B cell (primary cell): ENCODE measurements around the gene RBM25. TPM values are rescaled to one million over a fixed set of nuclear protein-coding genes. Genes with fewer than 3 reads are reported as not detected.
"Not testable (repeated sequence)": the region's sequence is repeated elsewhere in the genome, so short reads cannot be mapped to it uniquely, and the experiment has no call there.

Experiments
- ATAC-seq: fragments of 200-7000 bp; cut with Tn5 transposase; one replicate; pipeline ENCODE4 v1.10.0; 2021; ENCODE audit warnings: low read depth, mild to moderate bottlenecking, moderate number of reproducible peaks, moderate library complexity
- CTCF ChIA-PET: fragments of 350-600 bp; sonication (Branson Sonifier 250); formaldehyde crosslinking; loops from one replicate; lab custom pipeline; 2021; ENCODE audit warnings: antibody characterized with exemption, inconsistent platforms; lab: Charles Lee
- POLR2A ChIA-PET: fragments of 350-600 bp; sonication (Branson Sonifier 250); formaldehyde crosslinking; loops from one replicate; lab custom pipeline; 2021; ENCODE audit warnings: antibody characterized with exemption; lab: Charles Lee
- DNase-seq: peaks from one replicate; pipeline ENCODE4 v3.0.0; 2013
- H2AFZ ChIP-seq: 2 replicates; pipeline ENCODE4 v1.6.1; 2012; ENCODE audit warnings: mild to moderate bottlenecking, low read depth, low read length; ENCODE audit not compliant: insufficient read depth, poor library complexity, severe bottlenecking
- H3K27ac ChIP-seq, 2 donors: 1 replicate in 1 of 2; 2 replicates in 1 of 2; pipeline ENCODE4 v1.5.1; 2012 to 2013; ENCODE audit warnings: low read length in 2 of 2, mild to moderate bottlenecking in 2 of 2, moderate library complexity in 1 of 2
- H3K27me3 ChIP-seq, 4 experiments: fragments of 200-600 bp in 1 of 4; sonication (generic) in 1 of 4; replicated peaks in 1 of 4; 1 replicate in 2 of 4; 2 replicates in 2 of 4; pipeline versions ENCODE4 v1.6.1 to v1.7.0; 2013 to 2016; ENCODE audit warnings: low read length in 3 of 4, mild to moderate bottlenecking in 2 of 4, mixed read lengths in 1 of 4, moderate library complexity in 1 of 4; ENCODE audit not compliant: insufficient read depth in 4 of 4, control insufficient read depth in 3 of 4; ENCODE audit errors: control extremely low read depth in 1 of 4
- H3K36me3 ChIP-seq, 2 experiments: replicated peaks in 1 of 2; 1 replicate in 1 of 2; 2 replicates in 1 of 2; pipeline versions ENCODE4 v1.6.1 to v1.7.1; 2013; ENCODE audit warnings: low read length in 1 of 2; ENCODE audit not compliant: insufficient read depth in 2 of 2, control insufficient read depth in 1 of 2; ENCODE audit errors: control extremely low read depth in 1 of 2, extremely low read depth in 1 of 2
- H3K4me1 ChIP-seq, 2 donors: fragments of 200-600 bp in 1 of 2; sonication (generic) in 1 of 2; 1 replicate in 1 of 2; 2 replicates in 1 of 2; pipeline versions ENCODE4 v1.5.1 to v1.6.1; 2013 to 2017; ENCODE audit warnings: low read length in 2 of 2; ENCODE audit not compliant: control insufficient read depth in 2 of 2, insufficient read depth in 2 of 2
- H3K4me2 ChIP-seq: replicated peaks from 2 replicates; pipeline ENCODE3; 2012; ENCODE audit warnings: mild to moderate bottlenecking, low read depth, low read length; ENCODE audit not compliant: poor library complexity, severe bottlenecking
- H3K4me3 ChIP-seq, 5 experiments: fragments of 200-600 bp in 1 of 5; sonication (generic) in 1 of 5; 1 replicate in 3 of 5; 2 replicates in 2 of 5; pipeline versions ENCODE4 v1.5.1 to v1.7.0; 2011 to 2016; ENCODE audit warnings: low read length in 4 of 5, mild to moderate bottlenecking in 4 of 5, low read depth in 2 of 5, control low read depth in 1 of 5, moderate library complexity in 1 of 5; ENCODE audit not compliant: insufficient read depth in 1 of 5; ENCODE audit errors: control extremely low read depth in 1 of 5, extremely low read depth in 1 of 5
- H3K79me2 ChIP-seq: fragments of 200-600 bp; sonication (generic); one replicate; pipeline ENCODE4 v1.6.0; 2016; ENCODE audit warnings: low read length; ENCODE audit not compliant: control insufficient read depth, insufficient read depth
- H3K9ac ChIP-seq: fragments of 200-600 bp; sonication (generic); 2 replicates; pipeline ENCODE4 v1.6.1; 2017; ENCODE audit warnings: mild to moderate bottlenecking, low read length, moderate library complexity
- H3K9me3 ChIP-seq, 3 donors: one replicate each; pipeline versions ENCODE4 v1.6.1 to v1.7.1; 2013; ENCODE audit warnings: low read length in 2 of 3; ENCODE audit not compliant: control insufficient read depth in 2 of 3, insufficient read depth in 1 of 3; ENCODE audit errors: control extremely low read depth in 1 of 3
- H4K20me1 ChIP-seq: 2 replicates; pipeline ENCODE4 v1.6.0; 2012; ENCODE audit warnings: mild to moderate bottlenecking, low read length; ENCODE audit not compliant: insufficient read depth, control insufficient read depth, poor library complexity, severe bottlenecking
- H3K27ac Mint-ChIP-seq: one replicate; pipeline ENCODE4 v1.8.0; 2021; ENCODE audit warnings: mixed read lengths
- H3K27me3 Mint-ChIP-seq: one replicate; pipeline ENCODE4 v1.8.0; 2021; ENCODE audit warnings: mixed read lengths
- H3K4me1 Mint-ChIP-seq: one replicate; pipeline ENCODE4 v1.8.0; 2021; ENCODE audit warnings: mixed read lengths
- H3K4me3 Mint-ChIP-seq: one replicate; pipeline ENCODE4 v1.8.0; 2021; ENCODE audit warnings: mixed read lengths
- H3K9me3 Mint-ChIP-seq: one replicate; pipeline ENCODE4 v1.8.0; 2022; ENCODE audit warnings: mixed read lengths; ENCODE audit not compliant: insufficient read depth
- EZH2 ChIP-seq: IDR thresholded peaks from 2 replicates; pipeline ENCODE4 v1.6.1; 2012; ENCODE audit warnings: borderline replicate concordance, low read depth, mild to moderate bottlenecking, moderate library complexity, low read length; ENCODE audit not compliant: insufficient read depth, poor library complexity, severe bottlenecking
- WGBS: methylation state at CpG from one replicate; pipeline ENCODE4 v1.1.5; 2013; ENCODE audit warnings: missing lambda C conversion rate; ENCODE audit not compliant: insufficient coverage; 5-methylcytosine and 5-hydroxymethylcytosine counted together
- intact Hi-C: fragments of 100-400 bp; cut with micrococcal nuclease; formaldehyde crosslinking; loops from one replicate; pipeline ENCODE4 v1.10.0; 2022
- polyA minus RNA-seq: library from RNA; depleted of rRNA, polyadenylated mRNA; stranded (reverse); fragments of >200 nt; gene quantifications from 2 replicates; pipeline ENCODE4 v1.2.3, GENCODE V29; 2012
- polyA plus RNA-seq: library from polyadenylated mRNA; depleted of rRNA; stranded (reverse); fragments of >200 nt; gene quantifications from 2 replicates; pipeline ENCODE4 v1.2.3, GENCODE V29; 2012
- total RNA-seq, 2 donors: library from RNA; stranded (reverse); fragments of 120-200 nt in 1 of 2; gene quantifications; 1 replicate in 1 of 2; 2 replicates in 1 of 2; pipeline versions ENCODE4 v1.2.3 to v1.2.4, GENCODE V29; 2013 to 2022
- TF ChIP-seq, protein P1 (sequence below): fragments of 200-600 bp; IDR thresholded peaks from one replicate; pipeline ENCODE4 v1.8.0; 2022; ENCODE audit warnings: antibody characterized with exemption, mild to moderate bottlenecking

Gene RBM25
- 137 and 151 TPM in 2 replicates for total RNA-seq
- 71.3 TPM for total RNA-seq (2013)
- polyA plus RNA-seq = 20.2 and 47.9 TPM in 2 replicates
- 37.8 and 67.5 TPM in 2 replicates for polyA minus RNA-seq

DNA sequence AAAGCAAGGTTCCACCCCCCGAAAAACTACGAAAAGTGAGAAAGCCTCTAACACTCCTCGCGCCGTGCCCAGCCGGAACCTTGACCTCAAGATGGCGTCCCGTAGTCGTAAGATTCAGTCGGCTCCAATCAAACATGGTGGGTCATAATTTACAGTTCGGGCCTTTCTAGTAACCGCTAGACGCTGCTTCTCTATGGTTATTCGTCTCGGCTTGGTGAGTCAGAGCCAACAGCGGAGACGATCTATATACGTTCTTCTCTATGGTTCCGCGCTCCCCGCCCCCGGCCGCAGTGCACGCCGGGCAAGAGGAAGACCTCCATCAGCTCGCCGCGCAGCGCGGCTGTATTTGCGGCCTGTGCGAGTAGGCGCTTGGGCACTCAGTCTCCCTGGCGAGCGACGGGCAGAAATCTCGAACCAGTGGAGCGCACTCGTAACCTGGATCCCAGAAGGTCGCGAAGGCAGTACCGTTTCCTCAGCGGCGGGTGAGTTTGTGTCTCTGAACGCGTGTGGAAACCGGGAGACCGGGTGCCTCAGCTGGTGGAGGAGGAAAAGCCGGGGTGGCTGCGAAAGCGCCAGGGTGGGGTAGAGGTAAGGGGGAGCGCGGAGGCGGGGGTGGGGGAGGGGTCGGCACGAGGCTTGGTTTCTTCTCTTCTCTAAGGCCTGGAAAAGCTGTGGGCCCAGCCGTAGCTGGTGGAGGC lies at the start of gene RBM25:
RBM25 (plus strand) TSS at position 311 of the 698 bp plus-strand sequence. CDS start 13,108 bp downstream, outside the sequence.
- intact Hi-C loops = loop anchor here (1.0 to 5.0 kb wide), 5 partner anchors 31 to 1704 kb away; partner anchors contain the start of genes DCAF4, NUMB, PSEN1 and YLPM1
- peak within 1 kb of the TSS; percentile 93 for H2AFZ ChIP-seq
- no peaks in the 10 kb centered on the region for H3K9me3 ChIP-seq
- H3K36me3 ChIP-seq = peaks cover 0 to 4% of the 10 kb centered on the region in 2 experiments
- peak; percentile 98 for DNase-seq
- peak within 1 kb of the TSS; percentile 84 to 91 for H3K27ac ChIP-seq
- H3K9ac ChIP-seq = peak within 1 kb of the TSS; percentile 92
- H3K4me1 Mint-ChIP-seq = peaks cover 39% of the 10 kb centered on the region
- ChIA-PET POLR2A (interaction anchor here (0.5 to 2.3 kb wide), 9 partner anchors 14 to 1655 kb away, joined by 3 to 15 read pairs (median 4); partner anchors contain the start of genes BBOF1, ENTPD5, LIN52 and PSEN1), CTCF (interaction anchor here (0.7 to 2.0 kb wide), 3 partner anchors 9 to 110 kb away, joined by 3 to 8 read pairs (median 5); partner anchors contain the start of gene ZFYVE1)
- H4K20me1 ChIP-seq = peaks cover 7% of the 10 kb centered on the region
- TF ChIP-seq, protein P1, sequence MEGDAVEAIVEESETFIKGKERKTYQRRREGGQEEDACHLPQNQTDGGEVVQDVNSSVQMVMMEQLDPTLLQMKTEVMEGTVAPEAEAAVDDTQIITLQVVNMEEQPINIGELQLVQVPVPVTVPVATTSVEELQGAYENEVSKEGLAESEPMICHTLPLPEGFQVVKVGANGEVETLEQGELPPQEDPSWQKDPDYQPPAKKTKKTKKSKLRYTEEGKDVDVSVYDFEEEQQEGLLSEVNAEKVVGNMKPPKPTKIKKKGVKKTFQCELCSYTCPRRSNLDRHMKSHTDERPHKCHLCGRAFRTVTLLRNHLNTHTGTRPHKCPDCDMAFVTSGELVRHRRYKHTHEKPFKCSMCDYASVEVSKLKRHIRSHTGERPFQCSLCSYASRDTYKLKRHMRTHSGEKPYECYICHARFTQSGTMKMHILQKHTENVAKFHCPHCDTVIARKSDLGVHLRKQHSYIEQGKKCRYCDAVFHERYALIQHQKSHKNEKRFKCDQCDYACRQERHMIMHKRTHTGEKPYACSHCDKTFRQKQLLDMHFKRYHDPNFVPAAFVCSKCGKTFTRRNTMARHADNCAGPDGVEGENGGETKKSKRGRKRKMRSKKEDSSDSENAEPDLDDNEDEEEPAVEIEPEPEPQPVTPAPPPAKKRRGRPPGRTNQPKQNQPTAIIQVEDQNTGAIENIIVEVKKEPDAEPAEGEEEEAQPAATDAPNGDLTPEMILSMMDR = no peak
- no peak for TF ChIP-seq EZH2
- under 1% methylated on average over 50 of the region's 57 CpGs for whole genome bisulfite sequencing
- H3K27me3 ChIP-seq = no peaks in the 10 kb centered on the region
- peak; percentile 94 for ATAC-seq
- no peak within 1 kb of the TSS for H3K27ac Mint-ChIP-seq
- no peaks in the 10 kb centered on the region for H3K27me3 Mint-ChIP-seq
- peaks cover 25 to 28% of the 10 kb centered on the region in 2 donors for H3K4me1 ChIP-seq
- H3K79me2 ChIP-seq = peaks cover 47% of the 10 kb centered on the region
- peak within 1 kb of the TSS; percentile 77 to 94 (median 84) for H3K4me3 ChIP-seq
- peak within 1 kb of the TSS; percentile 88 for H3K4me2 ChIP-seq
- H3K9me3 Mint-ChIP-seq = no peaks in the 10 kb centered on the region
- no peak within 1 kb of the TSS for H3K4me3 Mint-ChIP-seq

- ATAC-seq, POLR2A ChIA-PET, CTCF ChIA-PET, H3K27me3 Mint-ChIP-seq, H3K4me1 Mint-ChIP-seq, H3K4me1 ChIP-seq, H3K4me2 ChIP-seq, H2AFZ ChIP-seq, H3K9me3 Mint-ChIP-seq, H3K27ac ChIP-seq, H3K9ac ChIP-seq, H3K9me3 ChIP-seq, H3K27me3 ChIP-seq, DNase-seq, intact Hi-C loops, H3K27ac Mint-ChIP-seq, H3K4me3 ChIP-seq, H3K4me3 Mint-ChIP-seq: not testable (repeated sequence)
- 100% methylated on average over 1 of the region's 7 CpGs for WGBS
- H3K79me2 ChIP-seq = peaks cover 73% of the 10 kb centered on the region
- peaks cover 10 to 26% of the 10 kb centered on the region in 2 experiments for H3K36me3 ChIP-seq
- peaks cover 19% of the 10 kb centered on the region for H4K20me1 ChIP-seq
Measured at GRCh38 chr14:73011189-73011588, 47.1 kb upstream of the RBM25 start.
